ENCODE data around the gene FIGN. TPM values are rescaled to one million over a fixed set of nuclear protein-coding genes. Genes with fewer than 3 reads are reported as not detected.

FIGN gene
- total RNA-seq, 2 experiments from 2014 or later, result not detected

DNA sequence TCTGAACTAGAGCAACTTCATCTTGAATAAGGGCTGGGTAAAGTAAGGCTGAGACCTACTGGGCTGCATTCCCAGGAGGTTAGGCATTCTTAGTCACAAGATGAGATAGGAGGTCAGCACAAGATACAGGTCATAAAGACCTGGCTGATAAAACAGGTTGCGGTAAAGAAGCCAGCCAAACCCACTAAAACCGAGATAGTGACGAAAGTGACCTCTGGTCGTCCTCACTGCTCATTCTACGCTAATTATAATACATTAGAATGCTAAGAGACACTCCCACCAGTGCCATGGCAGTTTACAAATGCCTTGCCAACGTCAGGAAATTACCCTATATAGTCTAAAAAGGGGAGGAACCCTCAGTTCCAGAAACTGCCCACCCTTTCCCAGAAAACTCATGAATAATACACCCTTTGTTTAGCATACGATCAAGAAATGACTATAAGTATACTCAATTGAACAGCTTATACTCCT, 109.1 kb downstream of the FIGN start:
- Histone ChIP-seq H3K4me1 (ENCODE audit: insufficient read depth, low read length) (no peaks in the 10 kb centered on the region), H3K27ac (ENCODE audit: low read depth in 1 of 2, low read length in 2 of 2) (no peak overlapping the region), H3K36me3 (ENCODE audit: insufficient read depth, low read length) (no peaks in the 10 kb centered on the region), H3K27me3 (ENCODE audit: control insufficient read depth in 1 of 2, insufficient read depth in 2 of 2, low read length in 2 of 2) (no peaks in the 10 kb centered on the region), H3K4me3 (ENCODE audit: low read length) (no peak overlapping the region), H3K9me3 (ENCODE audit: control insufficient read depth in 1 of 2, insufficient read depth in 1 of 2, low read length in 2 of 2) (no peaks in the 10 kb centered on the region)
- POLR2A ChIA-PET, result no interaction called here
- no peak for ATAC-seq (ENCODE audit: poor library complexity)
- Mint-ChIP-seq H3K9me3 (peaks cover 9% of the 10 kb centered on the region), H3K4me1 (ENCODE audit: low read depth) (no peaks in the 10 kb centered on the region), H3K36me3 (ENCODE audit: low read depth) (no peaks in the 10 kb centered on the region), H3K27ac (no peak overlapping the region), H3K27me3 (no peaks in the 10 kb centered on the region), H3K4me3 (no peak overlapping the region)
- intact Hi-C loops (cut with DNase I, micrococcal nuclease), result no loop called here
- TF ChIP-seq, protein P1, sequence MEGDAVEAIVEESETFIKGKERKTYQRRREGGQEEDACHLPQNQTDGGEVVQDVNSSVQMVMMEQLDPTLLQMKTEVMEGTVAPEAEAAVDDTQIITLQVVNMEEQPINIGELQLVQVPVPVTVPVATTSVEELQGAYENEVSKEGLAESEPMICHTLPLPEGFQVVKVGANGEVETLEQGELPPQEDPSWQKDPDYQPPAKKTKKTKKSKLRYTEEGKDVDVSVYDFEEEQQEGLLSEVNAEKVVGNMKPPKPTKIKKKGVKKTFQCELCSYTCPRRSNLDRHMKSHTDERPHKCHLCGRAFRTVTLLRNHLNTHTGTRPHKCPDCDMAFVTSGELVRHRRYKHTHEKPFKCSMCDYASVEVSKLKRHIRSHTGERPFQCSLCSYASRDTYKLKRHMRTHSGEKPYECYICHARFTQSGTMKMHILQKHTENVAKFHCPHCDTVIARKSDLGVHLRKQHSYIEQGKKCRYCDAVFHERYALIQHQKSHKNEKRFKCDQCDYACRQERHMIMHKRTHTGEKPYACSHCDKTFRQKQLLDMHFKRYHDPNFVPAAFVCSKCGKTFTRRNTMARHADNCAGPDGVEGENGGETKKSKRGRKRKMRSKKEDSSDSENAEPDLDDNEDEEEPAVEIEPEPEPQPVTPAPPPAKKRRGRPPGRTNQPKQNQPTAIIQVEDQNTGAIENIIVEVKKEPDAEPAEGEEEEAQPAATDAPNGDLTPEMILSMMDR (IDR thresholded peaks at IDR 0.05), result no peak
- CTCF ChIA-PET, result no interaction called here
- DNase-seq, result no peak

DNA sequence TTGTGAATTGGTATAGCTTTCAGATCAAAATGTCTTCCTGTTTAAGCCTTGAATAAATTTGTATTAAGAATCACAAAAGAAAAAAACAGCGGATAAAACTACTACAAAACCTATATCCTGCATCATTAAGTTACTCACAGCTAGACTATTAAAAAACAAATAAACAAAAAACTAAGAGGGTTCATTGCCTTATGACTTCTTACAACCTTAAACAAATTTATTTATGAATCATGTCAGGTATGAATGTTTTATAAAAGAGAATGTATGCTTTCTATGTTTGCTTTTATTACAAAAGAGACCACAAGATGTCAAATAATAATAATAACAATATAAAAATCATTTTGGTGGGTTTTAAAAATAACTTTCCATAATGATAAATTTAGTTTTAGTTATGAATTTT, 109.6 kb downstream of the FIGN start:
- ChIA-PET CTCF (no interaction called here), POLR2A (no interaction called here)

DNA sequence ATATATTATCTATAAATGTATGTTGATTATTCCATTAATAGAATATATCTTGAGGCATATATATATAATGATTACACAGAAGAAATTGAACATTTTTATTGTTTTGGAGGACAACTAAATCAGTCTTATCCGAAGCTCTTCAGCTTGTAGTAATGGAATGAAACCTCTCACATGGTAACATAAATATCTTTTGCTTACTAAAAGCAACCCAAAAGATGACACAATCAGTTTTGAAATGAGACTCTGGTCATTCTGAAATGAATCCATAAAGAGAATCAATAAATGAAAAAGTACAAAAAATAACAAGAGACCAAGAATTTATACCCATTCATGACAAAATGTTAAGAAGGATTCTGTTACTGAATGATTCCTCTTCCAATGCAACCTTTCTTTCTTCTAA, 110.2 kb downstream of the FIGN start:
- Mint-ChIP-seq H3K4me3 (no peak overlapping the region), H3K36me3 (ENCODE audit: low read depth) (no peaks in the 10 kb centered on the region), H3K27me3 (no peaks in the 10 kb centered on the region), H3K27ac (no peak overlapping the region), H3K4me1 (ENCODE audit: low read depth) (no peaks in the 10 kb centered on the region), H3K9me3 (peaks cover 4% of the 10 kb centered on the region)
- intact Hi-C loops (cut with DNase I, micrococcal nuclease), result no loop called here
- ATAC-seq (ENCODE audit: poor library complexity), result no peak
- Histone ChIP-seq H3K9me3 (ENCODE audit: control insufficient read depth in 1 of 2, insufficient read depth in 1 of 2, low read length in 2 of 2) (no peaks in the 10 kb centered on the region), H3K36me3 (ENCODE audit: insufficient read depth, low read length) (no peaks in the 10 kb centered on the region), H3K4me3 (ENCODE audit: low read length) (no peak overlapping the region), H3K27me3 (ENCODE audit: control insufficient read depth in 1 of 2, insufficient read depth in 2 of 2, low read length in 2 of 2) (no peaks in the 10 kb centered on the region), H3K27ac (ENCODE audit: low read depth in 1 of 2, low read length in 2 of 2) (no peak overlapping the region), H3K4me1 (ENCODE audit: insufficient read depth, low read length) (no peaks in the 10 kb centered on the region)
- ChIA-PET POLR2A (no interaction called here), CTCF (no interaction called here)
- TF ChIP-seq, protein P1 (IDR thresholded peaks at IDR 0.05), result no peak
- no peak for DNase-seq

More for the DNA sequence above, 109.6 kb downstream of the FIGN start:
- intact Hi-C loops (cut with DNase I, micrococcal nuclease), result no loop called here
- H3K9me3 ChIP-seq (ENCODE audit: control insufficient read depth in 1 of 2, insufficient read depth in 1 of 2, low read length in 2 of 2), result no peaks in the 10 kb centered on the region
- H3K4me3 ChIP-seq (ENCODE audit: low read length), result no peak overlapping the region
- TF ChIP-seq, protein P1 (IDR thresholded peaks at IDR 0.05), result no peak
- H3K36me3 ChIP-seq (ENCODE audit: insufficient read depth, low read length), result no peaks in the 10 kb centered on the region
- H3K27ac ChIP-seq (ENCODE audit: low read depth in 1 of 2, low read length in 2 of 2), result no peak overlapping the region
- H3K4me1 ChIP-seq (ENCODE audit: insufficient read depth, low read length), result no peaks in the 10 kb centered on the region
- no peak for DNase-seq
- no peaks in the 10 kb centered on the region for H3K4me1 Mint-ChIP-seq (ENCODE audit: low read depth)
- no peak for ATAC-seq (ENCODE audit: poor library complexity)
- H3K4me3 Mint-ChIP-seq, result no peak overlapping the region
- no peak overlapping the region for H3K27ac Mint-ChIP-seq
- peaks cover 6% of the 10 kb centered on the region for H3K9me3 Mint-ChIP-seq
- H3K27me3 Mint-ChIP-seq, result no peaks in the 10 kb centered on the region
- H3K36me3 Mint-ChIP-seq (ENCODE audit: low read depth), result no peaks in the 10 kb centered on the region
- H3K27me3 ChIP-seq (ENCODE audit: control insufficient read depth in 1 of 2, insufficient read depth in 2 of 2, low read length in 2 of 2), result no peaks in the 10 kb centered on the region

Data from CD4-positive, alpha-beta T cell (primary cell).